ENCODE results near the gene HSFX1. TPM values are rescaled to one million over a fixed set of nuclear protein-coding genes. Genes with fewer than 3 reads are reported as not detected.
"Not testable (repeated sequence)": the region's sequence is repeated elsewhere in the genome, so short reads cannot be mapped to it uniquely, and the experiment has no call there.

HSFX1 gene
- total RNA-seq = 0.51 TPM in 1 of 2 replicates, not detected in the other

GRCh38 chrX:149773768-149774167, at the start of gene HSFX1:
TSS of gene HSFX1 (plus strand) at chrX:149774068. CDS start at chrX:149774682, 614 bp downstream.
- H3K4me3 ChIP-seq (ENCODE audit: low read depth, low read length); DNase-seq (ENCODE audit: low read depth): not testable (repeated sequence)

GRCh38 chrX:149727308-149727707, 46.6 kb upstream of the HSFX1 start:
- H3K4me3 ChIP-seq (ENCODE audit: low read depth, low read length) = not testable (repeated sequence)

GRCh38 chrX:149742269-149742668, 31.6 kb upstream of the HSFX1 start:
- not testable (repeated sequence) for DNase-seq (ENCODE audit: low read depth); H3K4me3 ChIP-seq (ENCODE audit: low read depth, low read length)

More at GRCh38 chrX:149727308-149727707, 46.6 kb upstream of the HSFX1 start:
- DNase-seq (ENCODE audit: low read depth) = not testable (repeated sequence)

- H3K4me3 ChIP-seq (ENCODE audit: low read depth, low read length); DNase-seq (ENCODE audit: low read depth): not testable (repeated sequence)
Observed at GRCh38 chrX:149746390-149747007, 27.4 kb upstream of the HSFX1 start.

- TF ChIP-seq CTCF (conservative IDR thresholded peaks at IDR 0.05; ENCODE audit: low read depth, low read length) = no peak
- H3K4me3 ChIP-seq (ENCODE audit: low read depth, low read length) = no peak overlapping the region
Observed at GRCh38 chrX:149757206-149758067, 16.4 kb upstream of the HSFX1 start.

GRCh38 chrX:149758068-149758714, 15.7 kb upstream of the HSFX1 start:
- no peak for DNase-seq (ENCODE audit: low read depth)
- TF ChIP-seq CTCF (conservative IDR thresholded peaks at IDR 0.05; ENCODE audit: low read depth, low read length) = no peak
- H3K4me3 ChIP-seq (ENCODE audit: low read depth, low read length) = no peak overlapping the region

More at GRCh38 chrX:149757206-149758067, 16.4 kb upstream of the HSFX1 start:
- DNase-seq (ENCODE audit: low read depth) = no peak

GRCh38 chrX:149758715-149759078, 15.2 kb upstream of the HSFX1 start:
- H3K4me3 ChIP-seq (ENCODE audit: low read depth, low read length); DNase-seq (ENCODE audit: low read depth): not testable (repeated sequence)

- H3K4me3 ChIP-seq (ENCODE audit: low read depth, low read length) = no peak overlapping the region
- DNase-seq (ENCODE audit: low read depth) = no peak
- no peak for TF ChIP-seq CTCF (conservative IDR thresholded peaks at IDR 0.05; ENCODE audit: low read depth, low read length)
Observed at GRCh38 chrX:149759824-149760223, 14.0 kb upstream of the HSFX1 start.

- TF ChIP-seq CTCF (conservative IDR thresholded peaks at IDR 0.05; ENCODE audit: low read depth, low read length) = no peak
- no peak for DNase-seq (ENCODE audit: low read depth)
- no peak overlapping the region for H3K4me3 ChIP-seq (ENCODE audit: low read depth, low read length)
Observed at GRCh38 chrX:149760965-149761364, 12.9 kb upstream of the HSFX1 start.

- not testable (repeated sequence) for H3K4me3 ChIP-seq (ENCODE audit: low read depth, low read length); DNase-seq (ENCODE audit: low read depth)
Observed at GRCh38 chrX:149761858-149762674, 11.8 kb upstream of the HSFX1 start.
